Activated naive CD4-positive, alpha-beta T cell treated with anti-CD3 and anti-CD28 coated beads, Interleukin-2, amount 50 U/mL, for 24 hours (primary cell): ENCODE data around the gene QKI.

Experiments
- H3K27ac Mint-ChIP-seq: one replicate; pipeline ENCODE4 v1.8.0; 2021; ENCODE audit warnings: mild to moderate bottlenecking, mixed read lengths
- H3K27me3 Mint-ChIP-seq: one replicate; pipeline ENCODE4 v1.8.0; 2021; ENCODE audit warnings: mixed read lengths
- H3K36me3 Mint-ChIP-seq: one replicate; pipeline ENCODE4 v1.8.0; 2021; ENCODE audit warnings: mixed read lengths
- H3K4me1 Mint-ChIP-seq: one replicate; pipeline ENCODE4 v1.8.0; 2021; ENCODE audit warnings: mixed read lengths
- H3K4me3 Mint-ChIP-seq: one replicate; pipeline ENCODE4 v1.8.0; 2021; ENCODE audit warnings: mild to moderate bottlenecking, mixed read lengths
- H3K9me3 Mint-ChIP-seq: one replicate; pipeline ENCODE4 v1.8.0; 2021; ENCODE audit warnings: mixed read lengths

Gene QKI

DNA sequence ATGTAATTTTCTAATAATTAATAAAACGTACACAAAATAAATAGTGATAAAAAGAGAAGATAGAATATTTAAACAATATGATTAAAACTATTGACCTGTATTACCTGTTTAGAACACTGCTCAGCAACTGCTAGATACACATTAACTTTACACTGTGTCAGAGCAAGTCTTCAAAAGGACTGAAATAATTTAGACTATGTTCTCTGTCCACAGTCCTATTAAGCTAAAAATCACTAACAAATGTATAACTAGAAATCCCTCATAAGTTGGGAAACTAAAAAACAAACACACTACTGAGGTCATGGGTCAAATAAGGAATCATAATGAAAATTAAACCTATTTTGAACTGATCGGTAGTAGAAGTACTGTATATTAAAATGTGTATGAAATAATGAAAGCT is 181.7 kb downstream of the QKI start:
- no peak overlapping the region for H3K27ac Mint-ChIP-seq
- peaks cover 7% of the 10 kb centered on the region for H3K27me3 Mint-ChIP-seq
- no peak overlapping the region for H3K4me3 Mint-ChIP-seq
- H3K4me1 Mint-ChIP-seq, result no peaks in the 10 kb centered on the region
- H3K36me3 Mint-ChIP-seq, result peaks cover 3% of the 10 kb centered on the region
- peaks cover 16% of the 10 kb centered on the region for H3K9me3 Mint-ChIP-seq

DNA sequence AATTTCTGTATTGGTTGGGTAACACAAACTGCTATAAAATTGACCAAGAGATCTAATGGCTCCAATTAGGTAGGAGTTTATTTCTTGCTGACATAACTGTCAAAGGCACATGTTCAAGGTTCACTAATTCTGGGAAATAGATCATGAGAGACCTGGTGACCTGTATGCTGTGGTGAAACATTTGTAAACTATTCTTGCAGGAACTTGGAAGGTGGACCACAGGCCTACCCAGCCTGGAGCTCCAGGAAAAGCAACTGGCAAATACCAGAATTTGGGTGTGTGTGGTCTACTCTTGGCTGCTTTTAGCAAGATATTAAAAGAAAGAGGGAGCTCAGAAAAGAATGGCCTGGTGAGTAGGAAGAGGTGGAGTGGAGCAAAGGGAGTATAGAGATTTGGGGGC is 184.6 kb downstream of the QKI start:
- Mint-ChIP-seq H3K4me3 (no peak overlapping the region), H3K36me3 (no peaks in the 10 kb centered on the region), H3K27ac (no peak overlapping the region), H3K4me1 (no peaks in the 10 kb centered on the region), H3K27me3 (peaks cover 3% of the 10 kb centered on the region), H3K9me3 (no peaks in the 10 kb centered on the region)

DNA sequence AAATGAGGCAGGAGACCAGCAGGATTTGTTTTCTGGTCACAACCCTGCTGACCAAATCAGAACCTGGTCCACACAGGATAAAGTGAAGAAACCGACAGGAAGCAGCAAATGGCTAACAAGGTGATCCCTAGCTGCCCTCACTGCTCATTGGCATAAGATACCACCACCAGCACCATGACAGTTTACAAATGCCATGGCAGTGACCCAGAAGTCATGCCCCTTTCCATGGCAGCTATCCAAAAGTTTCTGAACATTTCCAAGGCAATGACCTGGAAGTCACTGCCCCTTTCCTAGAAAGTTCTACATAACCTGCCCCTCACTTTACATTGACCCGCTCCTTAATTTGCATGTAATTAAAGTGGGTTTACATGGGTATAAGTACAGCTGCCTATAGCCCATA is 185.2 kb downstream of the QKI start:
- no peaks in the 10 kb centered on the region for H3K9me3 Mint-ChIP-seq
- H3K27ac Mint-ChIP-seq, result no peak overlapping the region
- H3K4me1 Mint-ChIP-seq, result no peaks in the 10 kb centered on the region
- peaks cover 4% of the 10 kb centered on the region for H3K27me3 Mint-ChIP-seq
- H3K4me3 Mint-ChIP-seq, result no peak overlapping the region
- H3K36me3 Mint-ChIP-seq, result no peaks in the 10 kb centered on the region

DNA sequence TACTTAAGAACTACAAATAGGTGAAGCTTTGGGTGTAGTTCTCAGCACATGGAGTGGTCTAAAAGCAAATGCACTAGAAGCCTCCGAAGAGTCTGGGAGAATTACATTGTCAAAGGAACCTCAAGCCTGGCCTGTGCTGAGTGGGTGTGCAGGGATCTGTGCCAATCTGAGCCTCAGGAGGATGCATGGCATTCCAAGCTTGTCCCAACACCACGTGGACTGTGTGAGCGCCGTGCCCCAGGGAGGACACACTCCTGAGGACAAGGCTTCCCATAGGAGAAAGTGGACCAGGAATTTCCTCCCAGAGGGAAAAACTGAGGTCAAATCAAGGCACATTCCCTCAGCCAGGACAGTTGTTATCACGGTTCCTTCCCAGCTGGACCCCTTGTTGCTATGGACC is 185.8 kb downstream of the QKI start:
- Mint-ChIP-seq H3K36me3 (no peaks in the 10 kb centered on the region), H3K4me3 (no peak overlapping the region), H3K27ac (no peak overlapping the region), H3K27me3 (peaks cover 4% of the 10 kb centered on the region), H3K9me3 (no peaks in the 10 kb centered on the region), H3K4me1 (no peaks in the 10 kb centered on the region)

DNA sequence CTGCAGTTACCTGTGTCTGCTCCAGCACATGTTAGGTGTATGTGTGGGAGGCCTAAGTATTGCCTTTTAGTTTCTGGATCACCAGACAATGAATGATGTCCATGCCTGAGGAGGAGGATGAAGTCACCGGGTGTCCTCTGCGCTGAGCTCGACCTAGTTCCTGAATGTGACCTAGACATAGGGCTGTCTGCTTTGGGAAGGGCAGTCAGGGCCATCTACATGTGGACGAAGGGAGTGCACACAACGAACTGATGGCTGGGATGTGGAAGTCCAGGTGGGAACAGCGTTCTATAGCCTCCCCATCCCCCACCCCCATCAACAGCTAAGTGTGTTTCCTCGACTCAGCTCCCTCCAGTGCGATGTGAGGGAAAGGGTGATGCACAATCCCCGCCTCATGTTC is 186.3 kb downstream of the QKI start:
- H3K4me3 Mint-ChIP-seq, result no peak overlapping the region
- no peaks in the 10 kb centered on the region for H3K36me3 Mint-ChIP-seq
- H3K27ac Mint-ChIP-seq, result no peak overlapping the region
- H3K4me1 Mint-ChIP-seq, result no peaks in the 10 kb centered on the region
- H3K27me3 Mint-ChIP-seq, result peaks cover 4% of the 10 kb centered on the region
- no peaks in the 10 kb centered on the region for H3K9me3 Mint-ChIP-seq

DNA sequence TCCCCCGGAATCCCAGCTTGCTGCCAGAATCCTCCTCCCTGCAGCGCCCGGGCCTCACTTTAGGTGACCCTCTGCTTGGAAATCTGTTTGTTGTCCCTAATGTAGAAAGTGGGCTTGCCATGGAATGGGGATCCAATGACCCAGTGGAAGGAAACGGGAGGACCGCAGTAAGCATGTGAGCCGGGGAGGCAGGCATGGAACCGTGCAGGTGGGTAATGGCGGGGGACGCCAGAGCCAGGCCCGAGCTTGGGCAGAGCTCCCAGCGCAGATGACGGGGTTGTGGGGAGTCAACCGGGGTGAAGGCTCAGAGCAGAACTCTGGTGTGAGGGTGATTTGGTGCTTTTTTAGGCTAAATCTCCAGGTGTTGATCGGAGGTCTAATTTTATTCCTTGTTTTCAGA is 188.3 kb downstream of the QKI start:
- no peaks in the 10 kb centered on the region for H3K36me3 Mint-ChIP-seq
- H3K4me1 Mint-ChIP-seq, result no peaks in the 10 kb centered on the region
- H3K9me3 Mint-ChIP-seq, result no peaks in the 10 kb centered on the region
- no peak overlapping the region for H3K27ac Mint-ChIP-seq
- H3K4me3 Mint-ChIP-seq, result no peak overlapping the region
- peaks cover 6% of the 10 kb centered on the region for H3K27me3 Mint-ChIP-seq

DNA sequence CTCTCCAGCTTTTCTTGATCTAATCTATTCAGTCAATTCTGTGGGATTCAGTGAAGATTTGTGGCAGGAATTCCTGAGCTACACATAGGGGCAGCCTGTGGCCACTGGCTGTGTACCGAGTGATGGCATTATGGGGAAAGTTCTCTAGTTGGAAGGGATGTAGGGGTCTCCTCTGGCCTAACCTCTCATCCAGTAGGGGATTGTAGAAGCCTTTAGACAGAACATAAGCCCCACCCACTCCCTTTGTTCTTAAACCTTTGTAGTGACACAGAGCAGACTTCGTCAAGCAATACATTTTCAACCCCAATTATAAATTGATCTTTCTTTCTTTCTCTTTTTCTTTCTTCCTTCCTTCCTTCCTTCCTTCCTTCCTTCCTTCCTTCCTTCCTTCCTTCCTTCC is 188.9 kb downstream of the QKI start:
- no peaks in the 10 kb centered on the region for H3K9me3 Mint-ChIP-seq
- no peak overlapping the region for H3K27ac Mint-ChIP-seq
- H3K27me3 Mint-ChIP-seq, result peaks cover 6% of the 10 kb centered on the region
- no peak overlapping the region for H3K4me3 Mint-ChIP-seq
- H3K4me1 Mint-ChIP-seq, result no peaks in the 10 kb centered on the region
- H3K36me3 Mint-ChIP-seq, result no peaks in the 10 kb centered on the region

DNA sequence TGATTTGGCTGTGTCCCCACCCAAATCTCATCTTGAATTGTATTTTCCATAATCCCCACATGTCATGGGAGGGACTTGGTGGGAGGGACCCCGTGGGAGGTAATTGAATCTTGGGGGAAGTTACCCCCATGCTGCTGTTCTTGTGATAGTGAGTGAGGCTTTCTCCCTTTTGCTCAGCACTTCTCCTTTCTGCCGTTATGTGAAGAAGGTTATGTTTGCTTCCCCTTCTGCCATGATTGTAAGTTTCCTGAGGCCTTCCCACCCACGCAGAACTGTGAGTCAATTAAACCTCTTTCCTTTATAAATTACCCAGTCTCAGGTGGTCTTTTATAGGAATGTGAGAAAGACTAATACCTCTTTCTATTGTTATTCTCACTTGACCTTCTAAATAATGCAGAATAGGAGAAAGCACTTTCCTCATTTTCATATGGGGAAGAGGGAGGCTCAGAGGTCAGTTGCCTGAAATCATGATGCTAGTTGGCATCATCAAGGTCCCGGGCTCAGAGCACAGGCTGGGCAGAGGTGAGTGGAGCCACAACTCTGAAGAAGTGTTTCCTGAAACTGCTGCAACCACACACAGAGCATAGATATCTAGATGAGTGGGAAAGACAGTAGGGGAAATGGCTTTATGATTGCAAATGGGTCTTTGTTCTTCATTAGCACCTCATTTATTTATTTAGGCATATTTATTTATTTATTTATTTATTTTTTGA is 191.0 kb downstream of the QKI start:
- no peak overlapping the region for H3K27ac Mint-ChIP-seq
- H3K4me3 Mint-ChIP-seq, result no peak overlapping the region
- H3K9me3 Mint-ChIP-seq, result no peaks in the 10 kb centered on the region
- H3K36me3 Mint-ChIP-seq, result no peaks in the 10 kb centered on the region
- H3K27me3 Mint-ChIP-seq, result peaks cover 6% of the 10 kb centered on the region
- H3K4me1 Mint-ChIP-seq, result no peaks in the 10 kb centered on the region

DNA sequence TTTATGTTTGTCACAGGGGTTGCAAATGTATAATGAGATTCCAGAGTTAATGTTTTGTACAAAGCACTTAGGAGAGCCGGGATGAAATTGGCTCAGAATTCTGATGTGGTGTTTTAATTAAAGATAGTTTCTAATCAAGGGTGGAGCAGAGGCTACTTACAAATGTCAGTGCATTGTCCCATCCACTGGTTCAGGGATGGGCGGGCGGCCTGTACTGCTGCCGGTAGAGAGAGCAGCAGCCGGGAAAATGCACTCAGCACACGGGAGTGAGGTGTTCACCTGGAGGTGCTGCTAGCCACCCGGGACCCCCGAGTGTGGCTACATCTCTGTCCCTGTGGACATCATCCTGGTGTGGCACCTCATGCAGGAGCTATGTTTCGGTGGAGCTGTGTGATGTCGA is 193.3 kb downstream of the QKI start:
- no peaks in the 10 kb centered on the region for H3K36me3 Mint-ChIP-seq
- no peaks in the 10 kb centered on the region for H3K4me1 Mint-ChIP-seq
- H3K27ac Mint-ChIP-seq, result no peak overlapping the region
- H3K9me3 Mint-ChIP-seq, result no peaks in the 10 kb centered on the region
- no peak overlapping the region for H3K4me3 Mint-ChIP-seq
- H3K27me3 Mint-ChIP-seq, result peaks cover 8% of the 10 kb centered on the region

DNA sequence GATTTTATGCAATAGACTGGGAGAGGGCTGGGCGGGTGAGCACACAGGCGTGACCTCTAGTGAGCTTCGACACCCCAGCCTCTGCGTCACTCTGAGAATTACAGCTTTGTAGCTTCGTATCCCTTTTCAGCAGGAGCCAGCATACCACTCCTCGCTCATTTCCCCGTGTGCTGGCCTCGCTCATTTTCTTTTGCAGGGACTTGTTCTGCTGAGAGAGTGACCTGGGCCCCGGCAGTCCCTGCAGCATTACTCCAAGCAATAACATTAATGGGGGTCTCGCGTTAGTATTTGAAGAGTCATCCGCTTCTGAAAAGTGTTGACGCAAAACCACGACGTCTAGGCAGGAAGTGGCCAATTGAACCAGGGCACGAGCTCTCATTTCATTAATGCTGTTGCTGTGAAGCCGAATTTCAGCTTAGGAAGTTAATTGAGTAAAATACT is 193.7 kb downstream of the QKI start:
- Mint-ChIP-seq H3K27ac (no peak overlapping the region), H3K36me3 (no peaks in the 10 kb centered on the region), H3K27me3 (peaks cover 6% of the 10 kb centered on the region), H3K4me1 (no peaks in the 10 kb centered on the region), H3K4me3 (no peak overlapping the region), H3K9me3 (no peaks in the 10 kb centered on the region)

DNA sequence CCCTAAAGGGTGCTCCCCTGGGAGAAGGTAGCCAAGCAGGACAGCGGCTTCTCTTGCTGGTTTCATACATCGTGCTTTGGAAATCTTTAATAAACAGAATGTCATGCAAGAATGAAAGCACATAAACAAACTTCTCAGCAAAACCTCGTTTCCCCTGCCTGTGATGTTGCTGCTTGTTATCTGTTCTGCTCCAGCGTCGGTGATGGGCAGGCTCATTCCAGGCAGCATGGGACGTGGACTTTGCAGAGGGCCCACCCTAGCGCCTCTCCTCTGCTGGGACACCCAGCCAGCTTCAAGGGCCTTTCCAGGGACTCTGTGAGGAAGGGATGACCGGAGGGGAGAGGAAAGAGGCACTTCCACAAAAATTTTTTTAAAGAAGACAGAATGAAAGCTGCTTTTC is 197.7 kb downstream of the QKI start:
- H3K4me1 Mint-ChIP-seq, result no peaks in the 10 kb centered on the region
- H3K36me3 Mint-ChIP-seq, result no peaks in the 10 kb centered on the region
- H3K9me3 Mint-ChIP-seq, result no peaks in the 10 kb centered on the region
- H3K27me3 Mint-ChIP-seq, result peaks cover 4% of the 10 kb centered on the region
- H3K4me3 Mint-ChIP-seq, result no peak overlapping the region
- H3K27ac Mint-ChIP-seq, result no peak overlapping the region

DNA sequence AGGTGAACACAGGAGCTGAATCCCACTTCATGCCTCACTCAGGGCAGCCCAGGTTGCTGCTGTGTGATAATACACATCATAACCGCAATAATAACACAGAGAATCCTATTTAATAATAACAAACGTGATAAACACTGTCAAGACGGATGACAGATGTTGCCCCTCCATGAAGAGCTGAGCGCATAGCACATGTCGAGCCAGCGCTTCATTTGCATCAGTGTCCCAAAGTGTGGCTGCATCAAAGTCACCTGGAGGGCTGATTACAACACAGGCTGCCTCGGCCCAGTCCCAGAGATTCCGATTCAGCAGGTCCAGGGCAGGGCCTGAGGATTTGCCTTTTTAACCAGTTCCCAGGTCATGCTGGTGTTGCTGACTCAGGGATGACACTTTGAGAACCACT is 198.5 kb downstream of the QKI start:
- no peak overlapping the region for H3K4me3 Mint-ChIP-seq
- no peaks in the 10 kb centered on the region for H3K36me3 Mint-ChIP-seq
- no peaks in the 10 kb centered on the region for H3K4me1 Mint-ChIP-seq
- H3K27ac Mint-ChIP-seq, result no peak overlapping the region
- H3K27me3 Mint-ChIP-seq, result peaks cover 2% of the 10 kb centered on the region
- H3K9me3 Mint-ChIP-seq, result no peaks in the 10 kb centered on the region

DNA sequence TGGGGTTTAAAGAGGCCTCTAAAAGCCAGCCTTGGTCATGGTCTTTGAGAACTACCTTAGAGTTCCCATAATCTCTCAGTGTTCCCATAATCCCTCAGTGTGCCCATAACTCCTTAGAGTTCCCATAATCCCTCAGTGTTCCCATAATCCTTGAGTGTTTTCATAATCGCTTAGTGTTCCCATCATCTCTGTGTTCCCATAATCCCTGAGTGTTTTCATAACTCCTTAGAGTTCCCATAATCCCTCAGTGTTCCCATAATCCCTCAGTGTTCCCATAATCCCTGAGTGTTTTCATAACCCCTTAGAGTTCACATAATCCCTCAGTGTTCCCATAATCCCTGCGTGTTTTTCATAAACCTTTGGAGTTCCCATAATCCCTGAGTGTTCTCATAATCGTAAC is 199.2 kb downstream of the QKI start:
- Mint-ChIP-seq H3K9me3 (no peaks in the 10 kb centered on the region), H3K4me1 (no peaks in the 10 kb centered on the region), H3K36me3 (no peaks in the 10 kb centered on the region), H3K27ac (no peak overlapping the region), H3K4me3 (no peak overlapping the region), H3K27me3 (peaks cover 2% of the 10 kb centered on the region)

DNA sequence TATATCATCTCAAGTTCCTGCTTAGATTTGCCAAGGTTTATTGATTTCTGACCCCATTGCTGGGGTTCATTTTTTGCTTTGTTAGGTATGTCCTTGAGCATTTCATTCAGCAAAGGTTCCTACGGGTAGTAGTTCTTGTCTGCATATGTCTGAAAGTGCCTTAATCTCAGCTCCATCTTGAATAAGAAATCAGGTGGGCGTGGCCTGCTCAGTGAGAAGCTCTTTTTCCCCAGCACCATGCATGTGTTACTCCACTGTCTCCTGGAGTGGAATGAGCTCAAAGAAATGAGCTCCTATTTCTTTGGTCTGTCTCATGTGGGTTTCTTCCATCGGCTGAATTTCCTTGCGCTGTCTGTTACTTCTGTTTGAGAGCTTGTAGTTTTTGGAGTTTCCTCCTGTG is 201.9 kb downstream of the QKI start:
- peaks cover 2% of the 10 kb centered on the region for H3K27me3 Mint-ChIP-seq
- H3K36me3 Mint-ChIP-seq, result no peaks in the 10 kb centered on the region
- no peak overlapping the region for H3K27ac Mint-ChIP-seq
- H3K4me3 Mint-ChIP-seq, result no peak overlapping the region
- no peaks in the 10 kb centered on the region for H3K9me3 Mint-ChIP-seq
- no peaks in the 10 kb centered on the region for H3K4me1 Mint-ChIP-seq

DNA sequence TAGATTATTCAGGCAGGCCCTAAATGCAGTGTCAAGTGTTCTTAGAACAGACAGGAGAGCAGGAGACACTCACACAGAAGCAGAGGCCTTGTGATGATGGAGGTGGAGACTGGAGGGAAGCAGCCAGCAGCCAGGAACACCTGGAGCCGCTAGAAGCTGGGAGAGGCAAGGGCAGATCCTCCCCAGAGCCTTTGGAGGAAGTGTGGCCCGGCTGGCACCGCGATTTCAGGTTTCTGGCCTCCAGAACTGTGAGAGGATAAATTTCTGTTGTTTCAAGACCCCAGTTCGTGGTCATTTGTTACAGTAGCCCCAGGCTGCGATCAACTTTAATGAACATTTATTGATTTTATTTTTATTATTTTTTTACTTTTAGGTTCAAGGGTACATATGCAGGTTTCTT is 203.0 kb downstream of the QKI start:
- no peak overlapping the region for H3K27ac Mint-ChIP-seq
- no peaks in the 10 kb centered on the region for H3K4me1 Mint-ChIP-seq
- peaks cover 1% of the 10 kb centered on the region for H3K27me3 Mint-ChIP-seq
- no peak overlapping the region for H3K4me3 Mint-ChIP-seq
- H3K36me3 Mint-ChIP-seq, result no peaks in the 10 kb centered on the region
- no peaks in the 10 kb centered on the region for H3K9me3 Mint-ChIP-seq

DNA sequence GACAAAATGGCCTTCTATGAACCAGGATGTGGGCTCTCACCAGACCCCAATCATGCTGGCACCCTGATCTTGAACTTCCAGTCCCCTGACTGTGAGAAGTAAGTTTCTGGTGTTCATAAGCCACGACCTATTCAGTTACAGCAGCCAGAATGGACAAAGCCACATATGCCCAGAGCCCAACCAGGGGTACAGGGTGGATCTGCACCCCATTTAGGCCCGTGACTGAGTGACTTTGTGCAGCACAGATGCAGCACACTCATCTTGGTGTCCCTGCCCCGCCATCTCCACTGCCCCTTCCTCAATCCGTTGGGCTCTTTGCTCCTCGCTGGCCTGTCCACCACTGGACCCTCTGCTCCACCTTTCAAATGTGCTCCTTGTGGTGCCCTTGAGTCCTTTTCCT is 205.6 kb downstream of the QKI start:
- Mint-ChIP-seq H3K4me1 (no peaks in the 10 kb centered on the region), H3K36me3 (no peaks in the 10 kb centered on the region), H3K27ac (no peak overlapping the region), H3K4me3 (no peak overlapping the region), H3K9me3 (no peaks in the 10 kb centered on the region), H3K27me3 (peaks cover 2% of the 10 kb centered on the region)

DNA sequence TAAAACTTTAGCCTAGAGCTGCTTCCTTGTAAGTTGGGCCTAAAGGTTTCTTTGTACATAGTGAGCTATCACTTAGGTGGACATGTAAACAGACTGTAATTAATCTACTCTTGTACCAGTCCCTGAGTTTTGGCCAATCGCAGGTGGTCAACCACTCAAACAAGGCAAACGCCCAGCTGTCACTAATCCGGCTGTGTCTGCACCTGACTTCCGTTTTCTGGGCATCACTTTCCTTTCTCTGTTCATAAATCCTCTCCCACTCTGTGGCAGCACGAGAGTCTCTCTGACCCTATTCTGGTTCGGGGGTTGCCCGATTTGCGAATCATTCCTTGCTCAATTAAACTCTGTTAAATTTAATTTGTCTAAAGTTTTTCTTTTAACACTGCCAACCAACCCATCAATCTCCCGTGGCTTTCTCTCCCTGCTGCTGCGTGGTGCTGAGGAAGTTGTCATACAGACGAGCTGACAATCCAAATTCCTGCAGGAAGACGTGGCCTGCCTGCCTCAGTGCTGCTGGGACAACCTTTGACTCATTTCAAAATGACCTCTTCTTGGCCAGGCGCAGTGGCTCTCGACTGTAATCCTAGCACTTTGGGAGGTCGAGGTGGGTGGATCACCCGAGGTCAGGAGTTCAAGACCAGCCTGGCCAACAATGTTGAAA is 206.3 kb downstream of the QKI start:
- Mint-ChIP-seq H3K9me3 (no peaks in the 10 kb centered on the region), H3K36me3 (no peaks in the 10 kb centered on the region), H3K27ac (no peak overlapping the region), H3K4me1 (no peaks in the 10 kb centered on the region), H3K4me3 (no peak overlapping the region), H3K27me3 (peaks cover 2% of the 10 kb centered on the region)
